Sigmoid colon (tissue), 4 donors: Measurements from ENCODE around the gene ETV6.

ENCODE experiments used
- EP300 ChIP-seq, 4 donors: sonication (generic); formaldehyde crosslinking; IDR thresholded peaks; one replicate each; pipeline ENCODE4 v1.6.1; 2017; ENCODE audit warnings: antibody characterized with exemption in 4 of 4
- POLR2A ChIP-seq, 2 donors: fragments of 450-650 bp; IDR thresholded peaks; one replicate each; pipeline ENCODE4 v1.6.1; 2016; ENCODE audit warnings: antibody characterized with exemption in 2 of 2, mild to moderate bottlenecking in 2 of 2, moderate library complexity in 2 of 2
- POLR2AphosphoS5 ChIP-seq, 4 donors: sonication (generic); formaldehyde crosslinking; IDR thresholded peaks; one replicate each; pipeline ENCODE4 v1.6.1; 2017; ENCODE audit warnings: antibody characterized with exemption in 4 of 4
- TF ChIP-seq, protein P1 (sequence below), 4 experiments: fragments of 450-650 bp in 3 of 4; fragments of 200-600 bp in 1 of 4; IDR thresholded peaks; one replicate each; pipeline ENCODE4 v1.5.1; 2016 to 2019; ENCODE audit warnings: antibody characterized with exemption in 4 of 4, mild to moderate bottlenecking in 3 of 4, moderate library complexity in 2 of 4

DNA sequence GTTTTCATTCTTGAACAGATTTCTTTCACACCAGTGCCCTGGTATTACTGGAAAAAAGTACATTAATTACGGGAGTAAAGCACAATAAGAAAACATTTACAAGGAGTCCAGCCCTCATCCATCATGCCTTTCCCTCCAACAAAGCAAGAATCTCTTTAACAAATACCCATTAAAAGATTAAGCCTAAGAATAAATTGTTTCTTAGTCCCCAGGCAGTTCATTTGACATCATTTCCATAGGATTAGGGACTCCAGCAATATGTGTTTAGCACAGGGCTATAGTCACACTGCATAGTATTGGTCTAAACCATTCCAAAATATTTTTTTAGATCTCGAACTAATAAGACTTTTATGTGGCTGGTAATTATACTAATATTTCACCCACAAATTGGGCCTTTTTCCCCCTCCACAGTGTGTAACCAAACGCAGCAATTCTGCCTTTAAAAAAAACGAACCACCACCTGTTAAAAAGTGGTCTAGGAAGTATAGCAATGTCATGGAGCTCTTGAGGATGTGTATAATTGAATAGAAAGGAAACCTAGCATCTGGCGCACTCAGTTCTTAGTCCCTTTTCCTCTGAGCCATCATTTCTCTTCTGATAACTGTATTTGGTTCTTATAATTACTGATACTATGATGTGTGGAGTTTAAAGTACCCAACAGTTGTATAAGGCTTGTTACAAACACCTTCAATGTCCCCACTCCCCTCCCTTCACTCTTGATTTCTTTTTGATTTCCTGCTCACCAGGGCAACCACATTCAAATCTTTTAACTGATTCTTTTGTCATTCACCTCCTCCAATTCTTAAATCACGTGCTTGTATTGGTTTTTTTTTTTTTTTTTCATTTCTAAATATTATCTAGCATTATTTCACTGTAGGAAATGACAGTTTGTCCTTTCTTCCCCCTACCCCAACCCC, 138.7 kb downstream of the ETV6 start:
- TF ChIP-seq POLR2A (IDR thresholded peaks at IDR 0.05) = no peak
- no peak for TF ChIP-seq POLR2AphosphoS5 (IDR thresholded peaks at IDR 0.05)
- TF ChIP-seq, protein P1, sequence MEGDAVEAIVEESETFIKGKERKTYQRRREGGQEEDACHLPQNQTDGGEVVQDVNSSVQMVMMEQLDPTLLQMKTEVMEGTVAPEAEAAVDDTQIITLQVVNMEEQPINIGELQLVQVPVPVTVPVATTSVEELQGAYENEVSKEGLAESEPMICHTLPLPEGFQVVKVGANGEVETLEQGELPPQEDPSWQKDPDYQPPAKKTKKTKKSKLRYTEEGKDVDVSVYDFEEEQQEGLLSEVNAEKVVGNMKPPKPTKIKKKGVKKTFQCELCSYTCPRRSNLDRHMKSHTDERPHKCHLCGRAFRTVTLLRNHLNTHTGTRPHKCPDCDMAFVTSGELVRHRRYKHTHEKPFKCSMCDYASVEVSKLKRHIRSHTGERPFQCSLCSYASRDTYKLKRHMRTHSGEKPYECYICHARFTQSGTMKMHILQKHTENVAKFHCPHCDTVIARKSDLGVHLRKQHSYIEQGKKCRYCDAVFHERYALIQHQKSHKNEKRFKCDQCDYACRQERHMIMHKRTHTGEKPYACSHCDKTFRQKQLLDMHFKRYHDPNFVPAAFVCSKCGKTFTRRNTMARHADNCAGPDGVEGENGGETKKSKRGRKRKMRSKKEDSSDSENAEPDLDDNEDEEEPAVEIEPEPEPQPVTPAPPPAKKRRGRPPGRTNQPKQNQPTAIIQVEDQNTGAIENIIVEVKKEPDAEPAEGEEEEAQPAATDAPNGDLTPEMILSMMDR (IDR thresholded peaks at IDR 0.05) = no peak
- no peak for TF ChIP-seq EP300 (IDR thresholded peaks at IDR 0.05)
